HG03558 (cell line): ENCODE measurements around the gene DUSP23.

ENCODE experiments used
- ATAC-seq: cut with Tn5 transposase; IDR thresholded peaks from one replicate; pipeline ENCODE4 v1.9.1; 2021; ENCODE audit warnings: moderate number of reproducible peaks; ENCODE audit not compliant: unreplicated experiment; ENCODE audit errors: extremely low read depth

The DUSP23 gene

GRCh38 chr1:159780583-159781582, at the start of gene DUSP23:
DUSP23 (plus strand) TSS chr1:159780962; CDS start chr1:159781101, 139 bp downstream.
- ATAC-seq = peak; percentile 94

DNA sequence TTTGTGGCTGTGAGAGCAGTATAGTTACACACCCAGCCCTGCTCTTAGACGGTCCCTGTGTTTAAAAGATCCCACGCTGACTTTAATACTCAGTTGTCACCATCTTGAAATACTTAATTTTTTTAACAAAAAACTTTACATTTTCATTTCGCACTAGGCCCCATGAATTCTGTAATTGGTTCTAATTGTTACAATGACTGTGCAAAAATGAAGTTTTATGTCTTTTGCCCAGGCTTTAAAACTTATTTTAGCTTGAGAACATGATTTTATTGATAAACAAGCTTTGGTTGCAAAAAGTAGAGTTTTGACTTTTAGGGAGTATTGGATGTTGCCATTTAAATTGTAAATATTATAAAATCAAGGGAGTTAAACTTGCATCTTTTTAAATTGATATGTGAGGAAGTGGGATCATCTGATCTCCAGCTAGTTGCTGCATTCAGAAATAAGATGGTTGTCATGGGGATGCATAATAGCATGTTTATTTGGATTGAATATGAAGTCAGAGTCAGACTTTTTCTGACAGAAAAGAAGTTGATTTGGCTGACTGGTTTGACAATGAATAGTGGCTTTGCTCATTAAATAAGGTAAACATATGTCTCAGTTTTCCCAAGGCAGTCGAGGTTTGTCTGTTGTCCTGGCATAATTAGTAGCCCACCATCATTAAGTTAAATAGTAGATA, 43.4 kb upstream of the DUSP23 start:
- ATAC-seq = no peak

- no peak for ATAC-seq
These were observed 36.9 kb upstream of the DUSP23 start for GRCh38 chr1:159743651-159744410.

DNA sequence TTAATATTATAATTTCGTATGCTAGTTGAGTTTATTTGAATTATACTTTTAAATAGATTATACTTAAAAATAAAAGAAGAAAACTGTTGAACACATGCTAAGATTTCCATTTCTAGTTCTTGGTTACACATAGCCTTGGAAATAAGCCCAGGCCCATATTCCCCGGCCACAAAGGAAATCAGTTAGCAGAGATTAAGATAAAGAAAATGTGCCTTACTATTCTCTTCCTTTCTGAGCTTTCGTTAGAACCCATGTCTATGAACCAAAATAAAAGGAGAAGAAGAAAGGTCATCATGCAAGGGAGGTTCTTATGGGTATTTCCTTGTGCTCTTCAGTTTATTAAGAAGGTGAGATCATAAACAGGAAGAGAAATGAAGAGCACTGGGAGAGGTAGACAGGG, 34.1 kb upstream of the DUSP23 start:
- ATAC-seq = no peak

GRCh38 chr1:159748370-159748769, 32.4 kb upstream of the DUSP23 start:
- no peak for ATAC-seq

- no peak for ATAC-seq
These were observed 31.1 kb upstream of the DUSP23 start for GRCh38 chr1:159749630-159750029.

DNA sequence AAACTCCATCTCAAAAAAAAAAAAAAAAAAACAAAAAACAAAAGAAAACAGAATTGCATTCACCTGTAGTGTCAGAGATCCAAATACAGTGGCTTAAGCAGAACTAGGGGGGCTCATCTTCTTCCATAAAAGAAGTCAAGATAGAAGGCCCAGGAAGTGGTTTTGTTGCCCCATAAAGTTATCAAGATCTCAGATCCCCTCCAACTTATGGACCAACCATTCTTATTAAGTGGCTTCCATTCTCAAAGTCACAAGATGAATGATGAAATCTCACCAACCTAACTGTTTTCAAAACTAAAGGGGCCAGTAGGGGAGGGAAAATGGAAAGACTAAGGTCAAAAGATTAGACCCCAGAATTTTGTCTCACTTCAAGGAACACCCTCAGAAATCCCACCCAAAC, 30.1 kb upstream of the DUSP23 start:
- no peak for ATAC-seq

DNA sequence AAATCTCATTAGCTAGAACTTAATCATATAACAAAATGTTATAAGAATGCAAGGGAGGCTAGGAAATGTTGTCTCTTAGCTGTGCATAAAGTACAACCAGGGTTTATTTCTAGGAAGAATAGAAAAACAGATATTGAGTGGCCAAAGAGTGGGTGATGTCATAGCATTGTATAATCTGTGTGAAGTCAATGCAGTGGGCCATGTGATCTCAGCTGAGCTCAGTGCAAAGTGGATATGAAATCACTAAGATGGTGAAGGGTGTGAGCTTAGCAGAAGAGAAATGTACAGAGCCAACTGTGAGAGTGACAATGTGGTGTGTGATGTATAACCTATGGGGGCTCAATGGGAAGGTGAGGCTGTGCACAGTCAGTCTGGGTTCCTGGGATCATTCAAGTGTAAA, 29.7 kb upstream of the DUSP23 start:
- no peak for ATAC-seq

DNA sequence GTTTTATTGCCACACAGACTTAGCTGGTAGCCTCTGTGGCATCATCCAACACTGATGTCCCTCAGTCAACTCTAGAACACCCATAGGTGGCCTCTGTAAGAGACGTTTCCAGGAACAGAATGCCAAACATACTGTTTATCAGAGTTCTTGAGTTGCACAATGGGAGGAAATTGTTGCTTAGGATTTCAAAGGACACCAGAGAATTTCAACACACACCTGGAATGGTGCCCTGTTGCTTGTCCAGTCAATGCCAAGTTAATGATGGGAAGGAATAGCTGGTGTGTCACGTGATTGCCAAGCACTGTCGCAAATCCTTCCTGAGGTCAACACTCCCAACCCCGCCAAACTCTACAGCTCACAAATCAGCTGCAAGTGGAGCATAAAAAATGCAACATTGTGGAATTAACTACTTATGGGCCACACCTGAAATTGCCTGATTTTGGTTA, 28.6 kb upstream of the DUSP23 start:
- no peak for ATAC-seq

GRCh38 chr1:159753386-159753785, 27.4 kb upstream of the DUSP23 start:
- ATAC-seq = no peak

- ATAC-seq = no peak
These were observed 25.2 kb upstream of the DUSP23 start for GRCh38 chr1:159755451-159756007.

- no peak for ATAC-seq
These were observed 24.4 kb upstream of the DUSP23 start for GRCh38 chr1:159756397-159756796.

- no peak for ATAC-seq
These were observed 17.1 kb upstream of the DUSP23 start for GRCh38 chr1:159763686-159764085.

DNA sequence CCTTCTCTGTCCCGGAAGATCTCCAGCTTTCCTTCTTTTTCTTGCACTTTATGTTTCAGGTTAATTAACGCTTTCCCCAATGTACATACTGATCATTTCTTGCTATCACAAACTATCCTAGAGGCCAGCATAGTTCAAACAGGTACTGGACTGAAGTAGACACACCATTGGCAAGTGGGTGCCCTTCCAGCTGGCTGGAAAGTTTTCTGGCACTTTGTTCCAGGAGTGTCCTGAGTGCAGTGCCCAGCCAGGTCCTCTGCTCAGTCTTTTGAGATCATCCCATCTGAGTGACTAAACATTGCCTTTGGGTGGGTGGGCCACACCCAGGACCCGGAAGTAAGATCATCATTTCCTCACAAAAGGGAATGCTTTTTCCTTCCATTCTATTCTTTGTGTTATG, 15.0 kb upstream of the DUSP23 start:
- no peak for ATAC-seq

GRCh38 chr1:159771127-159771895, 9.5 kb upstream of the DUSP23 start:
- no peak for ATAC-seq

- ATAC-seq = no peak
These were observed 6.3 kb upstream of the DUSP23 start for GRCh38 chr1:159774465-159774864.

DNA sequence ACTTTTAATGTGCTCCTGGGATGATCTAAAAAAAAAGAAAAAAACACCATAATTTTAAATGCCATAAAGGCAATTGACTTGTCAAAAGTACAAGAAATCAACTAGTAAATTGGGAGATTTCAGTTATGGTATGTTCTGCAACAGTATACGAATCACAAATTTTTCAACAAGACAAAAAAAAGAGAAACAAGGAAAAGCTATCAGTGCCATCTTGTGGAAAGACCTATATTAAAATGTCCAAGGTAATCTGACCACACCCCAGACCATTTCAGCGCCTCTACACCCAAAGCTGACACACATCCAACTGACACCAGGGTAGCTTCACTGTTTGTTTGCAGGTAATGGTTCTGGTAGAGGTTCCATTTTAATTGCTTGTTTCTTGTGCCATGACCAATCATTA, 5.0 kb upstream of the DUSP23 start:
- no peak for ATAC-seq

GRCh38 chr1:159778266-159778665, 2.5 kb upstream of the DUSP23 start:
- no peak for ATAC-seq

DNA sequence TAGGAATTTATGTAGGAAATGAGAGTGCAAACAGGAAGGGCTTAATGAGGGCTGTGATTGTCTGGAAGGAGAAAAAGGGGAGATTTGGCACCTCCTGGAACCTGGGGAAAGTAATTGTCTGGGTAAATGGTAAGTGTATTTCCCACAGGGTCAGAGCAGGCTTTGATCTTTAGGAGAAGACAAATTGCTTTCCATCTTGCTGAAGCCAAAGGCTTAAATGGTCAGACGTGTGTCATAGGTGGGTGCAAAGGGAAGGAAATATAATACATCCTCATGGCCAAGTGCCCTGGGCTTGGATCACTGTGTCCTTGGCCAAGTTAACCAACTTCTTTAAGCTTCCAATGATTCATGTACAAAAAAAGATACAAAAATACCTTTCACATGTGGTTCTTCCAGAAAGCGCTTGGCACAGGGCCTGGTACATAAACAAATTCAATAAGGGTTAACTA, 1.3 kb upstream of the DUSP23 start:
- no peak for ATAC-seq
